Ecto neural progenitor cell (in vitro differentiated cells): ENCODE results near the gene SIL1.
"Not testable (repeated sequence)": the region's sequence is repeated elsewhere in the genome, so short reads cannot be mapped to it uniquely, and the experiment has no call there.

Source experiments
- DNase-seq: peaks from one replicate; pipeline ENCODE4 v3.0.0-alpha.2; 2018; ENCODE audit warnings: low spot score

The SIL1 gene

DNA sequence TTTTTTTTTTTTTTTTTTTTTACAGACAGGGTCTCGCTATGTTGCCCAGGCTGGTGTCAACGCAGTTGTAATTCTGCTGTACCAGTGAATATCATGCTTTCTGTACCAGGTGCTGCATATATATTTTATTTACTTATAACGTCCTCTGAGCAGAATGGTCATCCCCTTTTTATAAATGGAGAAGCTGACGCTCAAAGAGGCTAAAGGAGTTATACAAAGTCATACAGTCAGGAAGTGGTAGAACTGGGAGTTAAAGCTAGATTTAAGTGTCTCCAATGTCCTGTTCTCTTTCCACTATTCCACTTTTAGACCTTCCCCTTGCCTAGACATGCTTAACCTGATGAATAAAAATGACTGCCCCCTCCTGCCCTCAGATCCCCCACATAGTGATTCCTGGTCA lies 1.2 kb upstream of the SIL1 start:
- DNase-seq = no peak

DNA sequence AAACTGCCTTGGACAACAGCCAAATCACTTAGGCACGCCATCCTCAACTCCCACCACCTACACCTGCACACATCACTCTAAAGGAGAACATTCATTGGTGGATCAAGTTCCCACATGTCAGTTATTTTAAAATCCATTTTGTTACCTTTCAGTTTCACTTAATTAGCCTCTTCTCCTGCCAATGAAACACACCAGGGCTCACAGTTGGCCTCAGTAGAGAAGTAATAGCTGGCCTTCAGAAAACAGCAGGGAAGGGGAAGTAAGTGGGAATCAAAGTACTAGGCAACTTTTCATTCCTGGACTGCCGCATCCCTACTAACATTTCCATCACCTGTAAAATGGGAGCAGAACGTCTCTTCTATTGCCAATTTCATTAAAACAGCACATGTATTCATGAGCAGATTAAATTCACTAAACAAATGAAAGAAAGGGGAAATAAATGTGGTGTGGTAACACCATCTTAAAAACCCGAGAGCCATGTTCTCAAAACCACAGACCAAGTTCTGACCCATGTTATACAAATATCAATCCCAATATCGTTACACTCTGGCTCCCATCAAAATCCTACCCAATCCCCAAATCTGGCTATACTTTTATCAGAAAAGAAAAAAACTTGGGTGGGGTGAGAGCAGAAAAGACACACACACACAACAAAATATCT lies 1.7 kb downstream of the SIL1 start:
- no peak for DNase-seq

DNA sequence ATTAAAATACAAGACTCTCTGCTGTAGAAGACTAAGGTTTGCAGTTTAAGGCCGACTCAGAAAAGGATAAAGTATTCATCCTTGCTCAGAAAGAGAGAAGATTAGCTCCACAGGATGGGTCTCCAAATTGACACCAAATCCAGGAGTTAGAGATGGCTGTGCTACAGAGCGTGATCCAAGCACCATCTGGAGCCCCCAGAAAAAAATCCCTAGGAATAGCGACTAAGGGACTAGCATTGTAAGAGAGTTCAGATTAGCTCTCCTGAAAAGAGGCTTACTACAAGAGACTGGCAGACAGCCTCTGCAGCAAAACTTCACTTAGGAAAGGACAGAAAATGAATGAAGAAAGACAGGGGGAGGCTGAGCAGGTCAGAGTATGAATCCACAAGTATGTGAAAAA lies 3.7 kb downstream of the SIL1 start:
- no peak for DNase-seq

DNA sequence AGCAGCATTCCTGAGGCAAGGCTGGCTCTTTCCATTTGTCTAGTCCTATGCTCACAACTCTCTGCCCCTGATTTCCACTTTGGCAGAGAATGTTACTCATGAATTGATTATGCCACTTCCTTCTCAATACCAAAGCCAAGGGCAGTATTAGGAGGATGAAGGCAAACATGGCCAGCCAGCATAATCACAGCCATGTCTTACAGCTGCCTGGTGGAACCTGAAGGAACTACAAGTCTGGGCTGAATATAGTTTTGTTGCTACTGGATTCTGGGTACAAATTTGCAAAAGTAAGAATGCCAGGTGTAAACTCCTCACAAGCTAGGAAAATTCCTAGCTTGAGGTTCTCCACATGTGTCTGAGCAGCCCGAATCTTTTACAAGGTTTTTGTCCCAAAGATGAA lies 4.2 kb downstream of the SIL1 start:
- no peak for DNase-seq

DNA sequence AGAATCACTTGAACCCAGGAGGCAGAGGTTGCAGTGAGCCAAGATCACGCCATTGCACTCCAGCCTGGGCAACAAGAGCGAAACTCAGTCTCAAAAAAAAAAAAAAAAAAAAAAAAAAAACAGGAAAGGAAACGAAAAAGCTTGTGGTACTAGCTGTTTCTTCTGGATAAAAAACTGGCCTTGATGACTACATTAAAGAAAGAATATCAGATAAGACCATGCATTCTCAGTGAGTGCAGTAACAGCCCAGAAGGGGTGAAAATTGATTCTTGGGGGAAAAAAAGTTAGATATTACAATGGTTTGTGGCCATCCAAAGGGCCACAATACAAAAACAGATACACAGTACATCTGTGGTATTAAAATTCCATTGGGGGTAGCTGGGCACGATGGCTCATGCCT lies 5.3 kb downstream of the SIL1 start:
- not testable (repeated sequence) for DNase-seq

DNA sequence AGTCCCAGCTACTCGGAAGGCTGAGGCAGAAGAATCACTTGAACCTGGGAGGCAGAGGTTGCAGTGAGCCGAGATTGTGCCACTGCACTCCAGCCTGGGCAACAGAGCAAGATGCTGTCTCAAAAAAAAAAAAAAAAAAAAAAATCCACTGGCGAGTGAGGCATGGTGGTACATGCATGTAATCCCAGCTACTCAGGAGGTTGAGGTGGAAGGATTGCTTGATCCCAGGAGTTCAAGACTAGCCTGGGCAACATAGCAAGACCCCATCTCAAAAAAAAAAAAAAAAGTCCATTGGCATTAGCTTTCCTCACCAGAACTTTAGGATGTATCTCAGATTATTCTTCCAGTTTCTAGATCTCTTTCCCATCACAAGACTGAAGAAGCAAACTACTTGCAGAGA lies 6.2 kb downstream of the SIL1 start:
- DNase-seq = not testable (repeated sequence)

DNA sequence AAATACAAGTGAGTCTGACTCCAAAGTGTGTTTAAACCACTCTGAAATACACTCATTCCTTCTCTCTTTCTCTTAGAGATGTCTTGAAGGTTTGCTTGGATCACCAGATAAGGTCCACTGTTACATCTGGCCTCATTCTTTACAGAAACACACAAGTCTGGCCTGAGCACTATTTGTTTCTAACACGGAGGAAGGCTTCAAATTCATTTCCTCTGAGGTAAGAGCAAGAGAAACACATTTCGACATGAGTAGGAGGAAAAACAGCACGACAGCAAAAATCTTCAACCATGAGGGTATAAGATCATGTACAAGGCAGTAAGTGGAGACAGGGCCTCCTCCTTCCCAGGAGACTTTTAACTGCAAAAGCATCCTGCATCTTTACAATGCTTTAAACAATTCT lies 8.0 kb downstream of the SIL1 start:
- no peak for DNase-seq

DNA sequence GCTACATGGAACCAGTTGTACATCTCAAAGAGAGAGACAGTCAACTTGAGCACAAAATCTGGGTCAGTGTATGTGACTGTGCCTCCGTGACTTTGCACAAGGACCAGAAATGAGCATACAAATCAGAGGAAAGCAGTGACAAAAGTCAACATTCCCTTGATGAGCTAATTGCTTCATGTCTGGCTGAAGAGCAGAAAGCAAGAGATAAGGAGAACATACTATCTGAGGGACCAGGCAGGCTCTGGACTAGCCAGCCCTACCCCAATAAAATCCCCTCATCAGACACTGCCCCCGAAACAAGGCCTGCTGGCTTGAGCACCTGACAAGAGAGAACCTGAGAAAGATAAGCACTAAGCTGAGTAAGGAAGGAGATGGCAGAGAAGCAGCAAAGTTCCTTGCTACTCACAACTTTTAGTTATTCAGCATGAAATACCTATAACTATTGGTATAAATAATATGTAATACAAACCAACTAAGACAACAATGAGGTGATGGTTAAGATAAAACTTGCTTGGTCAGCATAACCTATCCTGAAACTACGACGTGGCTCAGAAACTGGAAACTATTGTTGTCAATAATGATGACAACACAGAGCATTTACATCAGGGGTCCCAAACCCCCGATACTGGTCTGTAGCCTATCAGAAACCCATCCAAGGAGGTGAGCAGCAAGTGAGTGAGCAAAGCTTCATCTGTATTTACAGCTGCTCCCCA lies 9.5 kb downstream of the SIL1 start:
- no peak for DNase-seq

DNA sequence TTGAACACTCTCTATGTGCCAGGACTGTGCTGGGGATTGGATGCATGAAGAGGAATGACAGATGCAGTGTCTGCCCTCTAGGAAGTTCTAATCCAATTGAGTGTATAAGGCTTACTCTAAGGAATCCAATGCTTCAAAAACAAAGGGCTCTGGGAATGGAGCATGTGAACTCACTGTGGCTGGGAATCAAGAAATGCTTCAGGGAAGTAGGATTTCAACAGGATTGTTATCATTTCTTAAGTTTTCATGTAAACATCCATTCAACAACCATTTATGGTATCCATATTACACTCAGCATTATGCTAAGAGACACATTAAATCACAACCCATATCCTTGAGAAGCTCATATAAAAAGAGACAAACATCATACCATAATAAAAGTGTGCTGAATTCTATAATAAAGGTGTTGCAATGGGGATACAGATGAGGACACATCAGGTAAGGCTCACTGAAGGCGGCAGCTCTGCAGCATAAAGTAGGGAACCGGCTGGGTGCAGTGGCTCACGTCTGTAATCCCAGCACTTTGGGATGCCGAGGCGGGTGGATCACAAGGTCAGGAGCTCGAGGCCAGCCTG lies 11.3 kb downstream of the SIL1 start:
- no peak for DNase-seq

DNA sequence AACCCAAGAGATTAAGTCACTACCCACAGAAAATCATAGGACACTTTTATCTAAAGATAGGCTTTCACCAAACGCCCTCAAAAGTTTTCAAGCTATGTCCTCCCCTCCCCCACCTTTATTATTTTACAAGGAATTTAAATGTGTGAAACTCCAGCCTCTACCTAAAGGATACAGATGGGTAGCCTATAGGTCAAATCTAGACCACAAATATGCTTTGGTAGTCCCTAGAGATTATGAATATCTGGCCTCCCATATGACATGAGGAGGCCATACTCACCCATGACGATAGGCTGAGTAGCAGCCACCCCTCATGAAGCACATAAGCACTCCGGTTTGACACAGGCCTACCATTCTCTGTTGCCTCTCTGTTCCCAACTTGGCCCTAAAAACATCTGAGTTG lies 11.9 kb downstream of the SIL1 start:
- DNase-seq = no peak

DNA sequence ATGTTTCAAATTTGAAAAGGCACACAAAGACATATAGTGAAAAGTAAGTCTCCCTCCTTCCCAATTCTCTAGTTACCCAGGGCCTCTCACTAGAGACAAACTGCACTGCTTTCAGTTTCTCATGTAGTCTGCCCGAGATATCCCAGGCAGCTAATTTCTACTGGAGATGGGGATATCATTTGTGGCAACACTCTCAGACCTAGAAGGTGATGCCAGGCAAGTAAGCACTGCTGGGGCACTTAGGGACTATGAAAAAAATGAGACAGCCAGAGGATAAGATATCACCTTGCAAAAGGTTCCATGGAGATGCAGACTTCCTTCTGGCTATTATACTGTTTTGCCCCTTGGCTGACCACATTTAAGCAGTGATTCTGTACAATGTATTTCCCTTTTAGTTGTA lies 12.6 kb downstream of the SIL1 start:
- no peak for DNase-seq

DNA sequence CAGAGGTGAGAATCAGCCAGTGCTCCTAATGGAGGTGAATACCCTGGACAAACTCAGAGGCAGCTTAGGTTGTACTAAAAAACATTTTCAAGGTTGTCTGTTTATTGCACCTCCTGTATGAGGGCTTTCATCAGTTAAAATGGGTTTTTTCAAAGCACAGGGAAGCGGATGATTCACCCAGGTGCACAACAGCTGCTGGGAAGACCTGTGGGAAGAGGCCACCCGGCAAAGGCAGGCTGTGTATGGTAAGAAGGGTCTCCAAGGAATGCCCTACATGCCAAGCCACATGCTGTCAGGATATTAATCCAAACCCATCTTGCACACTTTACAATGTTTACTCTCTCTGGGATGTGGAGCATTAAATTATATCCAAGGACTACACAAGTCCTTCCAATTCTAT lies 14.7 kb downstream of the SIL1 start:
- DNase-seq = no peak

DNA sequence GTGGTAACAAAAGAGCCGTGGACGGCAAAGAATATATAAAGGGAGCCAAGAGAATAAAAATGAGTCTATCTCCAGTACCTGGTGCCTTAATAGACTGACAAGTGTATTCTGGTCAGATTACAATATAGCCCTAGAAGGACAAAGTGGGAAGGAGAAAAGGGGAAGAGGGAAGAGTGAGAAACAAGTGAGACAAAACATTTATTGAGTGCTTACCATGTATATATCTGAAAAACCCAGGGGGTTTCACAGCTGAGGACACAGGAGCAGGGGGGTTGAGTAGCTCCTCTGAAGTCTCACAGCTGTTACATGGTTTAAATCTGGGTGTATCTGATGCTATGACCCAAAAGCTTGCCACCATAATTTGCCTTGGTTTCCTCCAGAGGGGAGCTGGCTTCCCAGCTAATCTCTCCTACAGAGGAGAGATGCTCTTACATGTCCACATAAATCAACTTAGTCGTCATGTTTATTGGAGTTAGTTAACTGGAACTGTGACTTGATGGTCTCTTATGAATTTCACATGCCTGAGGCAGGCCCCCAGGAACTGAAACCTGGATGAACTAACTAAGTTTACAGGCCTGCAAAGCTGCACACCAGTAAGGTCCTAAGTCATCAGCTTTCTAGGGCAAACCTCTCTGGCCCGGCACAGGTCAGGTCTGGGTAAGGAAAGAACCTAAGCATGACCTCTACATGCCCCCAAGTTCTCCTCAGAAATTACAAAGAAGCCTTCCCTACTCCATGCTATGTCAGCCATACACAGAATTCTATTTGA lies 15.5 kb downstream of the SIL1 start:
- DNase-seq = no peak

DNA sequence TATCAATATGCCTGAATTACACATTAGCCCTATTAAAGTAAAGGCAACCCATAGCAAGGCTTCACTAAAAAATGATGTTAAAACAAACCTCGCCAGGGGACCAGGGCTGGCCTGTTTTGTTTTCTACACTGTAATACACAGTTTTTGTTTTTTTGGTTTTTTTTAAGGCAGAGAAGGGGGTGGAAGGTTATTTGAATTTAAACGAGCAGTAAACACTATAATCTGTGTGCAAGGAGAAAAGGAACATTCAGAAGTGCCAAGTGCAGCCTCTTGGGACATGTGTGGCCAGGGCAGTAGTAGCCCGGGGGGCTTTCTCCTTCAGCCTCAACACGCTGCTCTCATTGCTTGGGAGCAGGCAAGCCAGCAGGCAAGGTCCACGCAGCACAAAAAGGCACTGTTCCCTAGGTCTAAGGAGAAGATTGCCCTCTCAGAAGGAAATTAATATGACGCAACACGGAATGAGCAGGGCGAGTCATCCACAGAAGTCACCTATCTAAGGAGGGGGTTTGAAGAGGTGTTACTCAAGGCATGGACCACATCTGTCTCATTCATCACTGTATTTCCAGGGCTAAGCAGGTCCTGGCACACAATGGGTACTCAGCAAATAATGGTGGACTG lies 16.2 kb downstream of the SIL1 start:
- DNase-seq = no peak

DNA sequence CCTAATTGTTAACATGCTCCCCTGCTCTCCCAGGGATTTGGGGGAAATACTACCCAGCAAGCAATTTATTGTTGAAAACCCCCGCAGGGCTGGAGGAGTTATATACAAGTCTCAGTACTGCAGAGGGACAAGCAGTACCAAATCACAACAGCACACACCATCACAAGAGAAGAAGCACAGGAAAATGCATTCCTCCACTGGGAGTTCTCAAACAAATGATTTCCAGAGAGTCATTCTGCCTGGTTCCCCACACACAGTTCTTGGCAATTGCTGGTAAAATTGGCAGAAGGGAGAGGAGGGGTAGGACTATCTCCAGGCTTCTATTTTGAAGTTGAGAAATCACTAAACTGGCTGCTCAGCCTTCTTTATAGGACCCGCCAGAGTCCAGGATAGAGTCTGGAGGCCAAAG lies 16.8 kb downstream of the SIL1 start:
- no peak for DNase-seq

DNA sequence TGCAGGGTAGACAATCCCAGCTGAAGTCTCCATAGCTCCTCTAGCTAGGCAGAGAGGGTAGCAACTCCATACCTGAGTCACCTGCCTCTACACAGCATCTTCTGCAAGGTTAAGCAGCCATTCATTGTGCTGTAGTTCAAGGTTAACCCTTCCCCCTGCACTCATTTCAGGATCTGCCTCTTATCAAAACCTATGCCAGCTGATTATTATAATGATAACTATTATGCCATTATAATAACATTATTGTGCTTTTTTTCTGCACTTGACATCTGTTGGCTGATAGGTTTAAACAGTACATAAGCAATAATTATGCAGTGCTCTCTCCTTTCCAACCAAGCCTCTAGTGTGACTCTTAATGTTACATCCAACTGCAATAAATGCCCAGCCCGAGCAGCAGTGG lies 17.3 kb downstream of the SIL1 start:
- DNase-seq = no peak

DNA sequence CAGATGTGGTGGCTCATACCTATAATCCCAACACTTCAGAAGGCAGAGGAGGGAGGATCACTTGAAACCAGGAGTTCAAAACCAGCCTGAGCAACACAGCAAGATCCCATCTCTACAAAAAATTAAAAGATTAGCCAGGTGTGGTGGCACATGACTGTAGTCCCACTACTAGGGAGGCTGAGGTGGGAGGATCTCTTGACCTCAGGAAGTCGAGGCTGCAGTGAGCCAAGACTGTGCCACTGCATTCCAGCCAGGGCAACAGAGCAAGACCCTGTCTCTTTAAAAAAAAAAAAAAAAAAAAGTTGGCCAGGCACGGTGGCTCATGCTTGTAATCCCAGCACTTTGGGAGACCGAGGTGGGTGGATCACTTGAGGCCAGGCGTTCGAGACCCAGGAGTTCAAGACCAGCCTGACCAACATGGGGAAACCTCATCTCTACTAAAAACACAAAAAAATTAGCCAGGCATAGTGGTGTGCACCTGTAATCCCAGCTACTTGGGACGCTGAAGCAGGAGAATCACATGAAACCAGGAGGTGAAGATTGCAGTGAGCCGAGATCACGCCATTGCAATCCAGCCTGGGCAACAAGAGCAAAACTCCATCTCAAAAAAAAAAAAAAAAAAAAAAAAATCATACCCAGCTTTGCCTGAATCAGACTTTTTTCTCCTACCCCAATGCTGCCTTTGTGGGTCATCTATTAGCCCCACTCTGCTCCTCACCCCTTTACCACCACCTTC lies 18.2 kb downstream of the SIL1 start:
- not testable (repeated sequence) for DNase-seq

DNA sequence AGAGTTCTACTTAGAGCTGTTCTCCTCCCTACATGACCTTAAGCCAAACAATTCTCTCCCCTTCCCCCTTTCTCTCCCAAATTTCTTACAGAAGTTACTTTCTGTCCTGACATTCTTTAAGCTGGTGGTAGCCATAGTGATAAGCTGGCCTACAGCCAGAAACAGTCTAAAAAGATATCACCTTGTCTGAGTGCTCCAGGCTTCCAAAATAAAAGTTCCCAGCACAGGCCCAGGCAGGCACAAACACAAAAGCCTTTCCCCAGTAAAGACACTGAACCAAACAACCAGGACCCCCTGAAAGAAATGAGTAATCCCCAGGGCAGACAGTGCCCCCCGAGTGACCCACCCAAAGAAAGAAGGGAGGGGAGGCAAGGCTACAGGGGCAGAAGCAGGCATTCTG lies 19.2 kb downstream of the SIL1 start:
- DNase-seq = peak; percentile 60

DNA sequence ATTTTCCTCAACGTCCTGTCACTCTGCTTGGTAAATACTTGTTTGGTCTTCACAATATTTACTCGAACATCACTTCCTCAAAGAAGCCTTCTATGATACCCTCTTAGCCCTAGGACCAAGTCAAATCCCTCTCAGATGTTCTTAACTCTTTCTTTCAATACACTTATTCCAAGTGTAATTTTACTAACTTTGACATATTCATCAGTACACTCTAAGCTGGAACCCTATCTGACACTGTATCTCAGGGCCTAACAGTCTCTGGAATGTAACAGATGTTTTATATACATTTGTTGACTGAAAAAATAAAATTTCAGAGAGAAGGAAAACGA lies 19.6 kb downstream of the SIL1 start:
- no peak for DNase-seq

DNA sequence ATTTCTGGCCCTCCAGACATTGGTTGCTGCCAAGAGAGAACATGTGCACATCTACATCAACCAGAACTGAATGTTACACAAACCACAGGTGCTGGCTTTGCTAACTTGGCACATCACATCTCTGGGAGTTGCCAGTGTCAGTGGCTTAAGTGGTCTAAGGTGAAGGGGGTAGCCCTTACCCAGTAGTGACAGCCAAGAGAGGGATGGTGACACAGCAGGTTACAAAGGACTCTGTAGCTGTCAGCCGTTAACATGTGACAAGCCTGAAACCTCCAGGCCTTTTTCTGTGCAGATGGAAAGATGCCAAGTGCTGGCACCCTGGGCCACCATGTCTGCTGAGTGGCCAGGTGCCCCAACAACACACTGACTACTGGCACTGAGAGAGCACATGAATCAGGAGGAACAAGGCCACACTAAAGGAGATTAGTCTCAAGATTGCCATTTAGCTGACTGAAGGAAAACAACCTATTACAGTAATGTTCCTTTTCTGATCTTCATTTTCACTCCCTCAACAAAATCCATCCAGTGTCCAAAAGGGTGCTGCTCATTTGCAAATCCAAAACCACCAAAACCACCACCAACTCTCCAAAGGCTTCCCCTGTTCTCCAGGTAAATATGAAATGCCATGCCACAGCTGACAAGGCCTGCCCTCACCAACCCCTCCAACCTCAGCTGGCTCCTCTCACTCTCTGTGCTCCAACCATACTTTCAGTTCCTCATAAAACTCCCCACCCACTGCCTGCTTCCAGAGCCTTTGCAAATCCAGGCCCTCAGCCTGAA lies 20.2 kb downstream of the SIL1 start:
- DNase-seq = no peak

DNA sequence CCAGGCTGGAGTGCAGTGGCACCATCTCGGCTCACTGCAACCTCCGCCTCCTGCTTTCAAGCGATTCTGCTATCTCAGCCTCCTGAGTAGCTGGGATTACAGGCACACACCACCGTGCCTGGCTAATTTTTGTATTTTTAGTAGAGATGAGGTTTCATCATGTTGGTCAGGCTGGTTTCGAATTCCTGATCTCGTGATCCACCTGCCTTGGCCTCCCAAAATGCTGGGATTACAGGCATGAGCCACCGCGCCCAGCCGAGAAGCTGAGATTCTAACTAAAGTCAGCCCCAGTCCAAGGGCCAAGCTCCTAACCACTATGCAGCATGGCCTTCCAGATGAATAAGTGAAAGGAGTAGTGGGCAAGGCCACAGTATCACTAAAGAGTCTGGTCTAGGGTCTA lies 20.9 kb downstream of the SIL1 start:
- not testable (repeated sequence) for DNase-seq
